ENCODE results near the gene NFYC.
"Not testable (repeated sequence)": the region's sequence is repeated elsewhere in the genome, so short reads cannot be mapped to it uniquely, and the experiment has no call there.

Gene NFYC

GRCh38 chr1:40708750-40709099 lies 17.2 kb downstream of the NFYC start:
- DNase-seq: peak; percentile 88

- peak; percentile 97 for DNase-seq
Measured at GRCh38 chr1:40709100-40709801, 17.7 kb downstream of the NFYC start.

DNA sequence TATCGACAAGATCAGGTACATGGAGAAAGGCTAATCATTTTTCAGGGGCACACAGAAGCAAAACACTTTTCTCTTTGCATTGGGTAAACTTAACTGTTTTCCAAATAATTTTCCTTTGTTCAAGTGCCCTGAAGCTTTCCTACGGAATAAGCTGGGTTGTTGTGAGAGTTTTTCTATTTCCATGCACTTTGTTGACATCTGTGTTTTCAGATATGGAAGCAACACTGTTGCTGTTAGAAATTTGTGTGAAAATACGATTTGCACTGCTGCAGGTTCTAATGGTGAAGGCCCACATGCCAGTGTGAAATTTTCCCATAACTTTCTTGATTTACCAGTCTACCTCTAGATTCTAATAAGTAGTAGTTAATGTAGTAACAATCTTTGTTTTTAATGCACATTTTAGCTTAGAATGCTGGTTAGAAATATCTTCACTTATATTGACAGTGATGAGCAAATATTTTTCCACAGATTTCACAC lies 18.3 kb downstream of the NFYC start:
- no peak for DNase-seq

DNA sequence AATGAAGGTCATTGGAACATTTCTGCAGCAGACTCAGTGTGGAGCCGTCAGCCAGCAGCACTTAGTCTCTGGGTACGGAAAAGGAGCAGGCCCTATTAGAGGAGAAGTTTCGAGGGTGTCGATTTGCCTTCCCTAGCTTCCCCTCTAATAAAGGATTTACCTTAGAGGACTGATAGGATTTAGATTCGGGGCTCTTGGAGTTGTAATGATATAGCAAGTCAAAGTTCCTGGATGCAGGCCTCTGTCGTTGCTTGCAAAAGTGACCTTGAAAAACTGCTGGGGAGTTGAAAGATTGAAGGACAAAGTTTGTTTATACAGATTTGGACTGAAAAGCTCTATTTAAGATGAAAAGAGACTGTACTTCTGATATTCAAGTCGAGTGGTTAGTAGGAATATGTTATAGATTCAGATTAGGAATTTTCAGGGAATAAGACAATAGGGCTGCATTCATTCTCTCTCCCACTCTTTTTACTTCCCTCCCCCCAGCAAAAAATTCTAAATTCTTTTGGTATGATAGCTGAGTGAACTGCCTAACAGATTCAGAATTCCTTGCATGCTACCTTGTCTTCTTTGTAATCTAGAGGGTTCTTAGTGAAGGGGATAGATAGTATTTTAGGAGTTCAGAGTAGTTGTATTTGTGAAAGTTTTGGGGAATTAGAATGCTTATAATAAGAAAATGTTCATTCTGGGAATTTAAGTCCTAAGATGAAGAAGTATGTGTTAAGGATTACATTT lies 19.2 kb downstream of the NFYC start:
- DNase-seq: peak; percentile 32

- DNase-seq: peak; percentile 56
Measured at GRCh38 chr1:40711465-40712404, 20.2 kb downstream of the NFYC start.

- no peak for DNase-seq
Measured at GRCh38 chr1:40712405-40712944, 21.0 kb downstream of the NFYC start.

- DNase-seq: peak; percentile 63
Measured at GRCh38 chr1:40712997-40713396, 21.5 kb downstream of the NFYC start.

- no peak for DNase-seq
Measured at GRCh38 chr1:40715491-40716059, 24.1 kb downstream of the NFYC start.

- DNase-seq: no peak
Measured at GRCh38 chr1:40717065-40717464, 25.6 kb downstream of the NFYC start.

DNA sequence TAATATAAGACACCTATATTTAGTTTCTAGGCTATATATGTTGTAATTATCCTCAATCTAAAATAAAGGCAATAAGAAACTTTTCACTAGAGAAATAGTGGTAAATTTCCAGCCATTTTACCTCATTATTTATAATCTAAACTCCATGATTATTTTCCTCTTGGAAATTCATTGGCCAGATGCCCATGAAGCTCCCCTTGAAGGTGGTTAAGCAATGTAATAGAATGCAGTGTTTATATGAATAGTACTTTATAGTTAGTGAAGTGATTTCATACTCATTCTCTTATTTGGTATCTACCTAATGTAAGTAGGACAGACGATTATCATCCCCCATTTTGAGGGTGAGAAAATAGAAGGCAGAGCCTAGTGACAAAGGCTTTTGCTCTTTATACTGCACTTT lies 26.5 kb downstream of the NFYC start:
- DNase-seq: no peak

DNA sequence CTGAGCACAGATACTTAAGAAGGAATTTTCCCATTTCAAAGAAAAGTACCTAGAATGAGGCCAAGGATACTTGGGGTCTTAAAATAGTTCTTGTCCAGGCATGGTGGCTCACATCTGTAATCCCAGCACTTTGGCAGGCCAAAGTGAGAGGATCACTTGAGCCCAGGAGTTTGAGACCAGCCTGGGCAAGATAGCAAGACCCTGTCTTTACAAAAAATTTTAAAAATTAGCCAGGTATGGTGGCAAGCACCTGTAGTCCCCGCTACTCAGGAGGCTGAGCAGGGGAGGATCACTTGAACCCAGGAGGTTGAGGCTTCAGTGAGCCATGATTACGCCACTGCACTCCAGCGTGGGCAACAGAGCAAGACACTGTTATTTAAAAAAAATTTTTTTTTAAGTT lies 29.0 kb downstream of the NFYC start:
- no peak for DNase-seq

GRCh38 chr1:40722622-40723021 lies 31.1 kb downstream of the NFYC start:
- no peak for DNase-seq

DNA sequence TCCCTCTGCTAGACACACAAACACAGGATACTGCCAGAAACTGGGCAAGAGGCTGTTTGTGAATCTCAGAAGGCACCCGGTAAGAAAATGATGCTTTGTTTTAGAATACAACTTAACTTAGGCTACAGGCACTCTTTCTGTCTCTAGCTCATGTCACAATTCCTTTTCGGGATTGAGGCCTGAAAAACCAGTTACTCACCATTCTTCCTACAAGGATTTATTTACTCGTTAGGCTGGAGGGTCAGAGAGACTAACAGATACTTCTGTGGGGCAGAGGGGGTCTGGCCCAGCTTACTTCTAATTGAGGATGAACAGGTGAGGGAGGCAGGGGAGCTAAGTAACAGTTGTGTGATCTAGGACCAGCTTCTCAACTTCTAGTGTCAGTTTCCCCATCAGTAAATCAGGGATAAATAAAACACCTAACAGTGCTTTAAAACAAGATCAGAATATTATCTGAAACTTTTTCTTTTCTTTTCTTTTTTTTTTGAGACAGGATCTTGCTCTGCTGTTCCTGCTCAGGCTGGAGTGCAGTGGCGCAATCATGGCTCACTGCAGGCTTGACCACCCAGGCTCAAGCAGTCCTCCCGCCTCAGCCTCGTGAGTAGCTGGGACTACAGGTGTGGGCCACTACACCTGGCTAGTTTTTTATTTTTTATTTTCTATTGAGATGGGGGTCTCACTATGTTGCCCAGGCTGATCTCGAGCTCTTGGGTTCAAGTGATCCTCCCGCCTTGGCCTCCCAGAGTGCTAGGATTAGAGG lies 31.9 kb downstream of the NFYC start:
- DNase-seq: no peak

DNA sequence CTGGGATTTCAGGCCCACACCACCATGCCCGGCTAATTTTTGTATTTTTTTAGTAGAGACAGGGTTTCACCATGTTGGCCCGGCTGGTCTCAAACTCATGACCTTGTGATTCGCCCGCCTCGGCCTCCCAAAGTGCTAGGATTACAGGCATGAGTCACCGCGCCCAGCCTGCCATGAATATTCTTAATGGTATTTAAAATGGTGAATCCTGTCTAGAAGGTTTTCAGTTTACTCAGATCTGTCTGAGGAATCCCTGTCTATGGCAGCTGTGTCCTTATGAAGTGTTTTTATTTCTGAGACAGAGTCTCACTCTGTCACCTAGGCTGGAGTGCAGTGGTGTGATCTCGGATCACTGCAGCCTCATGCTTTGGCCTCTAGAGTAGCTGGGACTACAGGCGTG lies 36.2 kb downstream of the NFYC start:
- peak; percentile 65 for DNase-seq

DNA sequence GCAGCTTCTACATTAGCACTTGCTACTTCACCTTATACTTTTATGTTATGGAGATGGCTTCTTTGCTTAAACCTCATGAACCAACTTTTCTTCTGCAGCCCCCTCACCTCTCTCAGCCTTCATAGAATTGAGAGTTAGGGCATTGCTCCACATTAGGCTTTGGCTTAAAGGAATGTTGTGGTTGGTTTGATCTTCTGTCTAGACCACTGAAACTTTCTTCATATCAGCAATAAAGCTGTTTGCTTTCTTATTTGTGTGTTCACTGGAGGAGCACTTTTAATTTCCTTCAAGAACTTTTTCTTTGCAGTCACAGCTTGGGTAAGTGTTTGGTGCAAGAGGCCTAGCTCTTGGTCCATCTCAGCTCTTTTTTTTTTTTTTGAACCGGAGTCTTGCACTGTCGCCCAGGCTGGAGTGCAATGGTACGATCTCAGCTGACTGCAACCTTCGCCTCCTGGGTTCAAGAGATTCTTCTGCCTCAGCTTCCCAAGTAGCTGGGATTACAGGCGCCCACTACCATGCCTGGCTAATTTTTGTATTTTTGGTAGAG lies 37.9 kb downstream of the NFYC start:
- not testable (repeated sequence) for DNase-seq

DNA sequence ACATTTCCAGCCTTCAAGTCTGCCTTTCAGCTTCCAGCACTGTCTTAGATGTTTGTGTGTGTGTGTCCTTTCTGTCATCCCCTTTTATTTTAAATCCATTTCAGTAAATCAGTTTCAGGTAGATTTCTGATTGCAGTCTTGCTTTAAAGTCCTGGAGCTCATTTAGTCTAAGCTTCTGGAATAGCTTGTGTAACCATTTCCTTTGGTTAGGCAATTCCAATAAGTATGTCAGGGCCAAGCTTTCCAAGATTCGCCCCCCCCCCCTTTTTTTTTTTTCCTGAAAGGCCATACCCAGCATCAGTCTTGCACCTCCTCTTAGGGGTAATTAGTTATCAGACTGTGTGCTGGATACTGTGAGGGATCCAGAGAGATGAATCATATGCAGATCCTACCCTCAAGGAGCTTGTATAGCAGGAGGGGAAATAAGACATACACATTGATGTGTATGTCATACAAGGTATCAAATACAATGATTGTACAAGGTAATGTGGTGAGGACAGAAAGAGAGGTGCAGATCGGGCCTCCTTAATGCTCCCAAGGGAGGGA lies 41.3 kb downstream of the NFYC start:
- no peak for DNase-seq

DNA sequence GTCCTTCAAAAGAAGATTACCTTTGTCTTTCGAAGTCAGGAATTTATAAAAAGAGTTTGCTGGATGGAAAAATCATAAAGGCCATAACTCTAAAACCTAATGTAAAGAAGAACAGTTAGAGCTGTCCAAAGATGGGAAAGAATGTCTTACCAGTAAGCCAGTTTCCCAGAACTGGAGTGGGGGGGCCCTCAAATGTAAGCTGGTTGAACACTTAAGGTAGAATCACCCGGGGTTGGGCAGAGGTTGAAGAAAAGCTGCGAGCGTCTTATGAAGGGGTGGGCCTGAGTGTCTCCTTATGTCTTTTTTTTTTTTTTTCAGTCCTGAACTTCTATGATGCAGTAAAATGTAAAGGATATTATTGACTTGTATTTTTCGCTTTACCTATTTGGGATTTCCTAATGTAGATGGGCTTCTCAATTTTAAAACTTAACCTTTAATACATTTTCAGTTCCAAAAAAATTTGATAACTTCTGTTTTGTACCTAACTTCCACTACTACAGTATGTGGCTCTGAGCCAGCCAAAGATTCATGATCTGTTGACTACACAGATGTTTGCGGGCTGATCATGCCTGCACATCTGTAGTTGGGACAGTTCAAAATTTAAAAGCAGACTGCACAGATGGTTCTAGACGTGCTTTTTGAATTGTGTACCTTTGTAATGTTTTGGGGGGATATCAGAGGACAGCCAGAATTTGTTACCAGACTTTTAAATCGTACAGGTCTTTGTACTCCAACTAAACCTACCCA lies 43.6 kb downstream of the NFYC start:
- DNase-seq: no peak

DNA sequence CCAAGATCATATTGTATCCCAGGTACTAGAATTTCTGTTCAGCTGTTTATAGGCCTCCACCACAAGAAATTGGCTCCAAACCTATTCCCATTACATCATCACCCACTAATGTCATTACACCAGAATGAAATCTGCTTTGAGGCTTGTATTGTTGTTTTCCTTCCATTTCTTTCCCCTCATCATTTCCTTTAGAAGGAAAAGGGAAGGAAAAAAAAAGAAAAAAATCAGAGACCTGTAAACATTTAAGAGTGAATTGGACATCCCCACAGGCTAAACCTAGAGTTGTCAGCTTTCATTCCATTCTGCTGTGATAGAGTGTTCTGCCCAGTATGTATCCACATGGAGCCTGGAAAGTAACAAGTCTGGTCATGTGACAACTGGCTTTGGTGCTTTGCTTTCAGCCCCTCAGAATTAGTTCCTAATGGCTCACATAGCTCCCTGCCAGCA lies 44.6 kb downstream of the NFYC start:
- DNase-seq: peak; percentile 62

DNA sequence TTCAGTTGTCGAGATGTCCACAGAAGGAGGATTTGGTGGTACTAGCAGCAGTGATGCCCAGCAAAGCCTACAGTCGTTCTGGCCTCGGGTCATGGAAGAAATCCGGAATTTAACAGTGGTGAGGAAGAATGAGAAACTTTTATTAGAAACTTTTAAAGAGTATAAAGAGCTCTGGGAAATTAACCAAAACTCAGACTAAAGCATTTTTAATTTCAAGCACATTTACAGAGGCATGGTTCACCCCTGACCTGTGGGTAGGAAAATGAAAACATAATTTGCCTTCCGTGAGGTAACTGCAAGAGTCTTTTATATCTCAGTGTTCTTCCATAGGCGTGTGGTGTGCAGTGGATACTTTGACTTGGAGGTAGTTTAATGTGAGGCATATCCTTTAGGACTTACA lies 47.3 kb downstream of the NFYC start:
- no peak for DNase-seq

DNA sequence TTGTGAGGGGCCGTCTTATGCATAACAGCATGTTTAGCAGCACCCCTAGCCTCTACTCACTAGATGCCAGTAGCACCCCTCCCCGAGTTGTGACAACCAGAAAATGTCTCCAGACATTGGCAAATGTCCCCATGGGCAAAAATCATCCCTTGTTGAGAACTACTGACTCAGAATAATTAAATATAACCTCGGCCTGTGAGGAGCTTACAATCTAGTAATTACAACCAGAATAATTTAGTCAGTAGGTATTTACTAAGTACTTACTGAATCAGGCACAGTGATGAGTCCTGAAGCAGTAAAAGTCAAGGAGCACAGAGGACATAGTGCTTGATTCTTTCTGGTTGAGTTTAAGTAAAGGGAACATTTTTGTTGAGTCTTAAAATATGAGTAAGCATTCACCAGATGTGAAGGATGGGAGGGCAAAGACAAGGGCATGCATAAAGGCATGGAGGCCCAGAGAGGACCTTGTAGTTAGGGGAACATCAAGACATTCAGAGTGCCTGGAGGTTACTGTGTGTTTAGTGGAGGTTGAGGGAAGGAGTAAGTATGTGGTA lies 48.0 kb downstream of the NFYC start:
- no peak for DNase-seq

Data from fibroblast of skin of back (primary cell).